ENCODE measurements around the gene MAGOH.

GRCh38 chr1:53255031-53255430, 16.7 kb upstream of the MAGOH start:
- no peak for TF ChIP-seq POLR2A (IDR thresholded peaks at IDR 0.05)
- TF ChIP-seq CTCF (IDR thresholded peaks at IDR 0.05): no peak
- TF ChIP-seq POLR2AphosphoS5 (IDR thresholded peaks at IDR 0.05): no peak
